GM12872 (cell line): ENCODE data around the gene PACRG.

Experiments
- TF ChIP-seq, protein P1 (sequence below): IDR thresholded peaks from 3 replicates; pipeline ENCODE4 v1.5.1; 2011; ENCODE audit warnings: low read depth, mild to moderate bottlenecking, low read length, moderate library complexity; ENCODE audit not compliant: insufficient read depth

Gene PACRG

DNA sequence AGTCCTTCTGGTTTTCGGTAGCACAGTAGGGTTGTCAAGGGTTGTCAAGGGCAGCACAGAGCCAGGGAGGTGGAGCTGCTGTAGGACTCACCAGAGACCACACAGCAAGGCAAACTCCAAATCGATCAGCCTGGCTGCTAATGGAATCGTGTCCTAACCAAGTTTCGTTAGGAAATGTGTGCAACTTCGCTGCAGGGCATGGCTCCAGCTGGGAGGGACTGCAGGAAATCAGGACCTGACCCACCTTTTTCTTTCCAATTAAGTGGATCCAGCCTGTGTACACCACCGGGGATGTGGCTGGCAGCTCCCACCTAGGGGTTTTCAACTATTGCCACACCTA lies 435.1 kb downstream of the PACRG start:
- TF ChIP-seq, protein P1, sequence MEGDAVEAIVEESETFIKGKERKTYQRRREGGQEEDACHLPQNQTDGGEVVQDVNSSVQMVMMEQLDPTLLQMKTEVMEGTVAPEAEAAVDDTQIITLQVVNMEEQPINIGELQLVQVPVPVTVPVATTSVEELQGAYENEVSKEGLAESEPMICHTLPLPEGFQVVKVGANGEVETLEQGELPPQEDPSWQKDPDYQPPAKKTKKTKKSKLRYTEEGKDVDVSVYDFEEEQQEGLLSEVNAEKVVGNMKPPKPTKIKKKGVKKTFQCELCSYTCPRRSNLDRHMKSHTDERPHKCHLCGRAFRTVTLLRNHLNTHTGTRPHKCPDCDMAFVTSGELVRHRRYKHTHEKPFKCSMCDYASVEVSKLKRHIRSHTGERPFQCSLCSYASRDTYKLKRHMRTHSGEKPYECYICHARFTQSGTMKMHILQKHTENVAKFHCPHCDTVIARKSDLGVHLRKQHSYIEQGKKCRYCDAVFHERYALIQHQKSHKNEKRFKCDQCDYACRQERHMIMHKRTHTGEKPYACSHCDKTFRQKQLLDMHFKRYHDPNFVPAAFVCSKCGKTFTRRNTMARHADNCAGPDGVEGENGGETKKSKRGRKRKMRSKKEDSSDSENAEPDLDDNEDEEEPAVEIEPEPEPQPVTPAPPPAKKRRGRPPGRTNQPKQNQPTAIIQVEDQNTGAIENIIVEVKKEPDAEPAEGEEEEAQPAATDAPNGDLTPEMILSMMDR: no peak

DNA sequence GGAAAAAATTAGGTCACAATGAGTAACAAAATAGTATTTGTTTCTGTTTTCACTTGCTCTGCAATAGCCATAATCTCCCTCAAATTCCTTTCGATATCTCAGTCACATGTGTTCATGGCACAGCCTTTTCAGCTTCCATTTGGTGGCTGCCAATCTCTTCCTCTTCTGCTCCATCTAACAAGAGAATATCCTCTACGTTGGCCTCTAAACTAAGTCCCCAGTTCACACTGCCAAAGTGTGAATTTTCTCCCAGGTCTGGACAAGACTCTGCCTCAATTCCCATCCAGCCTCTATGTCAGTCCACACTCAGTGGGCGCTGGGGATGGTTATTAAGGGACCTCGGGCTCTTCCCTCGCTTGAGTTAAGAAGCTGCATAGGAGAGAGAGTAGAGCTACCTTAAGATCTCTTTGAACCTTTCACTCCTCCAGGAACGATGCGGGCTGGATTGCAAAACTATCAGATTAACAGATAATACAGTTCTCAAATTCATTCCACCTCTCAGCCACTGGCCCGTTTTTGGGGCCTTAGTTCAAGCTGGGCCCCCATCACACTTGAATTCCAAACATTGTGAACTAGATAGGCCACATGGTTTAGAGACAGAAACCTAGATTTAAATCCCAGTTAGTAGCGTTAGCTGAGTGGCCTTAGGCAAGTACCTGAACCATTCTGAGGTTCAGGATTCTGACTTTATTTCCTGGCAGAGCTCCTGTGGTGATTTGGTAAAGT lies 436.6 kb downstream of the PACRG start:
- TF ChIP-seq, protein P1: no peak

DNA sequence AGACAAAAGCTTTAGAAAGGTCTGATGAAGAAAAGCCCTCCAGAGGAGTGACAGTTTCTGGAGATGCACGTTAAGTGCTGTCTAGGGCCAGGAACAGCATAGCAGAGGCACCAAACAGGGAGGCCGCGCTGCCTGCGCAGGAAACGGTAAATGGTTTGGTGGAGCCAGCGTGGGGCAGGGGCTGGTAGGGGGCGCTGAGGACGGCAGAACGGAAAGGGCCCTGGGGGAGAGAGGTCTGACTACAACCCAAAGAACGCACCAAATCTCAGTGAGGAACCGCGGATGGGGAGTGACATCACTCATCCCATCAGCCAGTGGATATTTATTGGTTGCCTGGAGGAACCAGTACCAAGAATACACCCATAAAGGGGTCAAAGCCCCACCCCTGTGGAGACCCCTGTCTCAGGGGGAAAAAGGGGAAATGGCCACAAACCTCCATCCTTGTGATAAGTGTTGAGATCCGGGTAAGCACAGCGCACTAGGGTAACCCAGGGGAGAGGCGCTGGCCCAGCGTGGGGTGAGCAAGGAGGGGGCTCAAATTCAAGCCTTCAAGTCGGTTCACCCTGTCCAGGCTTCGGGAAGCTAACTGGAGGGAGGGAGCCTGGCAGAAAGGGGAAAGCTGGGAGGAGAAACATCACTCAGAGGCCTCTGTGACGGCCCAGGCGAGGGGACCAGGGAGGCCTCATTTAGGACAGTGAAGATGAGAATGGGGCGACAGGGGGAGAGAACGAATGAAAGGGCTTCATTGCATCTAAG lies 437.6 kb downstream of the PACRG start:
- TF ChIP-seq, protein P1: no peak

DNA sequence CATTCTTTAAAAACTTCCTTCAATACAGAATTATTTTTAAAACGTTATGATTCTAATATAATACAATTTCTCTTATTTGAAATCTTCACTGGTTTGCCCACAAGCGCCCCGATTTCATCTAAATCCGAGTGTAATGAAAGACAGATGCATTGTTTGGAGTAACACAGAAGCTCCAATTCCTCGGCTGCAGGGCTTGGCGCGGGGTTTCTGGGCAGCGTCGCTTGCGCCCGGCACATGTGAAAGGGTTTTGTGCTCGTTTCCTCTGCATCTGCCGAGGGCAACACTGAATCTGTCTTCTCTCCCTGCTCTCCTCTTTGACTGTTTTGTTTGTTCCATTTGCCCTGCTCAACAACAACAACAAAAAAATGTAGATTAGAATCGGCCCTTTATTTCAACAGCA lies 438.1 kb downstream of the PACRG start:
- TF ChIP-seq, protein P1: no peak

DNA sequence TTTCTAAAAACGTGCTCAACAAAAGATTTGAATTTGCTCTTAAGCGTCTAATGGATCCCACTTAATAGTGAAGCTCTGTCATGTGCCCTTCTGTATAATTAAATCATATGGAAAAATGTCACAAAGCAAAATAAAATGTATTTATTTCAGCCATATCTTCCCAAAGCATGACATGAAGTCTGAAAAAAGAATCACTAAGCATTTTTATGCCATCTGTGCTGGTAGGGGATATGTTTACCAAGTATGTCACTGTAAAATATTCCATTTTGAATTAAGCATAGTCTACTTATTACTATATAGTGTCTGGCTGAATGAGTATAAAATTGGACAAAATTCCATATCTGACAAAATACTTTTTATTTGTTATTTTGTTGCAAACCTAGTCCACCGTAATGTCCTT lies 438.7 kb downstream of the PACRG start:
- TF ChIP-seq, protein P1: no peak

DNA sequence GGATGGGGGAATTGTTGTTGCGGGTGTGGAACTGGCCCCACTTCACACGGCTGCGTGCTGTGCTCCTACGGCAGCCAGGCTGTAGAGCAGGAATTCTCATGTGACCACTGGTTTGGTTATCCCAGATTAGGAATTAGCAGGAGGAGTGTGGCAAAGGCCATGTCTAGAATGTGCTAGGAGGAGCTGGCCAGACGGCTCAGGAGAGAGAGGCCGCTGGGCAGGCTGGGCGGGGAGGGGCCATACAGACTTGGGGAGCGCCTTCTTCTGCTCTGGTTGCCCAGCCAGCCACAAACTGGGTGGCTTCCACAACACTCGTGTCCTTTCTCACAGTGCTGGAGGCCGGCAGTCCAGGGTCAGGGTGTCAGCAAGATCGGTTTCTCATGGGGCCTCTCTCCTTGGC lies 441.7 kb downstream of the PACRG start:
- TF ChIP-seq, protein P1: no peak

DNA sequence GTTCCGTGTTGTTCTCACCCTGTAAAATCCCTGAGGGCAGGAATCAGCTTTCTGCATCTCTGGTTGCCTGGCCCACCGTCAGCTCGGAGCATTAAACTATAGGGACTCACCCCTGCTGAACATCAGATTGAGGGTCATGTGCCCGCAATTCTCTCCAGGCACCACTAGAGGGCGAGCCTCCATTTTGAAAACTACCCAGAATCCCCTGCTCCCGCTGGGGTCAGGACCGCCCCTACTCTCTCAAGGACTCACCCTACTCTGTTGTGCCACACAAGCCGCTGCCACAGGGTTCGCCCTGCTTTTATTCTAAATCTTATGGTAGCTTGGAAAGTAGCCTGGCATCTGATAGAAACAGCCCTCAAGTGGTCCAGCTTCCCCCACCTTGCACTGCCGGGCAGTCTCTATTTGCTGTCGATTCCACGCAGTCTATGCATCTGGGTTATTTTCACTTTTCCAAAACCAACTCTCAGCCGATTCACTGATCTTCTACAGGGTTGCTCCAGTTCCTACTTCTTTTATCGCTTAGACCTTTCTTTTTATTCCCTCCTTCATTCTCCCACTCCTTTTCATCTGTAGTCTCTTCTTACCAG lies 442.6 kb downstream of the PACRG start:
- TF ChIP-seq, protein P1: peak; percentile 84
